Suprapubic skin (tissue), 4 donors: ENCODE results near the gene SZT2.

Experiments used
- CTCF ChIP-seq, 2 donors: fragments of 200-600 bp in 1 of 2; fragments of 450-650 bp in 1 of 2; sonication (generic) in 1 of 2; IDR thresholded peaks; one replicate each; pipeline ENCODE4 v1.5.1; 2016 to 2019; ENCODE audit warnings: antibody characterized with exemption in 2 of 2, mild to moderate bottlenecking in 1 of 2, moderate library complexity in 1 of 2
- POLR2A ChIP-seq, 2 donors: fragments of 450-650 bp; IDR thresholded peaks; one replicate each; pipeline ENCODE4 v1.6.1; 2017; ENCODE audit warnings: antibody characterized with exemption in 2 of 2, mild to moderate bottlenecking in 2 of 2, moderate library complexity in 2 of 2
- POLR2AphosphoS5 ChIP-seq, 3 donors: sonication (generic); formaldehyde crosslinking; IDR thresholded peaks; one replicate each; pipeline ENCODE4 v1.6.1; 2017; ENCODE audit warnings: antibody characterized with exemption in 3 of 3

- TF ChIP-seq CTCF (IDR thresholded peaks at IDR 0.05) (no peak), POLR2A (IDR thresholded peaks at IDR 0.05) (no peak), POLR2AphosphoS5 (IDR thresholded peaks at IDR 0.05) (no peak)
Measured at GRCh38 chr1:43423672-43424550, 34.2 kb downstream of the SZT2 start.
